Coronary artery (tissue), 2 donors: ENCODE results near the gene SYNGR1.

Experiments used
- DNase-seq: peaks from one replicate; pipeline ENCODE4 v3.0.0-alpha.2; 2017; ENCODE audit warnings: low spot score
- H3K27ac ChIP-seq, 2 donors: fragments of 200-600 bp; sonication (generic); one replicate each; pipeline ENCODE4 v1.5.1; 2016 to 2019
- H3K4me3 ChIP-seq: fragments of 200-600 bp; sonication (generic); 2 replicates; pipeline ENCODE4 v1.5.1; 2016; ENCODE audit warnings: mild to moderate bottlenecking, moderate library complexity
- CTCF ChIP-seq: fragments of 200-600 bp; sonication (generic); IDR thresholded peaks from one replicate; pipeline ENCODE4 v1.5.1; 2019; ENCODE audit warnings: antibody characterized with exemption

Gene SYNGR1

GRCh38 chr22:39349967-39350726 lies at the start of gene SYNGR1:
TSS of gene SYNGR1 (plus strand) at chr22:39349991. CDS start at chr22:39350011, 20 bp downstream.
- H3K4me3 ChIP-seq = peak within 1 kb of the TSS; percentile 87
- peak within 1 kb of the TSS in 1 of 2 donors; percentile 73 for H3K27ac ChIP-seq
- no peak for DNase-seq

DNA sequence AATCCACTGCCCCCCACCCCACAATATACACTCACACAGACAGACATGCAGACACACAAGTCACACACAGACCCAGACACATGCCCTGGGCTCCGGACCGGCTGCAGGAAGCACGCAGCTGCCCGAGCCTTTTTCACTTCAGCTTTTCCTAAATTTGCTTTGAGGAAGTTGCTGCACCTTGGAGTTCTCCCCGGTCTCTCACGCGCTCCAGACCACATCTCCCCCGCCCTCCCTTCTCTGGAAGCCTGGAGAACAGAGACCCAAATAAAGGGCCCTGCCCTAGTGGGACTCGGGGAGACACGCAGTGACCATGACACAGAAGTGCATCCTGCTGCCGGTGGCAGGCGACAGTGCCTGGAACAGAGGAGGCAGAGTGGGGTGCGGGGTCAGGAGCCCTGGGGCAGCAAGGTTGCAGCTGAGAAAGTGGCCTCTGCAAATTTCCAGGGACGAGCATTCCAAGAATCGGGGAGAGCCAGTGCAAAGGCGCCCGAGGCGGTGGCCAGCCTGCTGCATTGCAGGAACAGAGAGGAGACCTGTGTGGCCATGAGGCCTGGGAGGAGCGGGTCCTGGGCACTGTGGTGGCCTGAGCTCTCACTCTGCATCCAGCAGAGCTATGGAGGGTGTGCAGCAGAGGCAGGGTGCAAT lies 49.5 kb upstream of the SYNGR1 start:
- DNase-seq = no peak
- no peak for TF ChIP-seq CTCF
- peak overlapping the region; percentile 58 for H3K4me3 ChIP-seq
- peak overlapping the region in 1 of 2 donors; percentile 77 for H3K27ac ChIP-seq

More at GRCh38 chr22:39349967-39350726, at the start of gene SYNGR1:
- no peak for TF ChIP-seq CTCF

DNA sequence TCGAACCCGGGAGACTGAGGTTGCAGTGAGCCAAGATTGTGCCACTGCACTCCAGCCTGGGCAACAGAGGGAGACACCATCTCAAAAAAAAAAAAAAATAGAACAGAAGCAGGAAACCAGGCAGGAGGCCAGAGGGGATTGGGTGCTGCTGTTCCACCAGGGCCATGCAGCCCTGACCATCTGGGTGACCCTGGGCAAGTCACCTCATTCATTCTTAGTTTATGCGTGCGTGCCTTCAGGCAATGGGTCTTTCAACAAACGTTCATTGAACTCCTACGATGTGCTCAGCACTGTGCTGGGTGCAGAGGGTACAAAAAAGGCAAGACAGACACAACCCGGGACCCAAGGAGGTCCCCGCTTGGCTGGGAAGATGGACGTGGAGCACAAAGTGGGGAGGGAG lies 48.7 kb upstream of the SYNGR1 start:
- no peak for DNase-seq
- H3K4me3 ChIP-seq = no peak overlapping the region
- no peak overlapping the region for H3K27ac ChIP-seq
- TF ChIP-seq CTCF = no peak

- no peak for DNase-seq
- Histone ChIP-seq H3K27ac (no peak overlapping the region), H3K4me3 (no peak overlapping the region)
- no peak for TF ChIP-seq CTCF
Observed at GRCh38 chr22:39301926-39302325, 47.9 kb upstream of the SYNGR1 start.

DNA sequence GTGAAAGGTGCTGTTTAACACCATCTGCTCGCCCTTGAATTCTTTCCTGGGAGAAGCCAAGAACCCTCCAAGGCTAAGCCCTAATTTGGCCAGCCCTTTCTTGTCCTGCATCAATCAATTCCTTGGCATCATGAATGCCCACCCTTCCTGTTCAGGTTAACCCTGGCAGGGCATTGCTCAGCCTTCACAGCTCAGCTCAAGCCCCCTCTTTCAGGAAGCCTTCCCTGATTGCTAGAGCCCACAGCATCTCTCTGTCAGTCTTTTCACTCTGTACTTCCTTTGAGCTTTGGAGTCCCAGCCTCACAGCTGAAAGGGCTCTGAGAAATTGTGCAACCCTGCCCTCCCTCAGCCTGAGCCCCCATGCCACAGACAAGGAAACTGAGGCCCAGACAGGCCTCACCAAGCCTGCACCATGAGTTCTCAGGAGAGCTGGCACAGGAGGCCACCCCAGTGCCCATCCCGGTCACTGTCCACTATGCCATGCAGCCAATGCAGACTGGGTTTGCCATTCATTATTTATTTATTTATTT lies 47.3 kb upstream of the SYNGR1 start:
- DNase-seq = no peak
- Histone ChIP-seq H3K4me3 (no peak overlapping the region), H3K27ac (no peak overlapping the region)
- no peak for TF ChIP-seq CTCF

DNA sequence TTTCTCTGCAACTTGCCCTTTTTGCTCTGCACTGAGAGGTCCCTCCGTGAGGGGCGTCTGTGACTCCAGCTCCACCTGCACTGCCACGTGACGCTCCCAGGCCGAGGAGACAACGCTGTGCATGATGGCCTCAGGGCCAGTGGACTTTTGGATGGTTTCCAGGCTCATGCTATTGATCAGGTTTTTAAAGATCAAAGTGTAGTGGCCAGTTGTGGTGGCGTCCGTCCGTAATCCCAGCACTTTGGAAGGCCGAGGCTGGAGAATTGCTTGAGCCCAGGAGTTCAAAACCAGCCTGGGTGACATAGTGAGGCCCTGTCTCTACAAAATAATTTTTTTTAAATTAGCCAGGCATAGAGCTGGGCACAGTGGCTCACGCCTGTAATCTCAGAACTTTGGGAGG lies 46.4 kb upstream of the SYNGR1 start:
- TF ChIP-seq CTCF = no peak
- H3K4me3 ChIP-seq = no peak overlapping the region
- H3K27ac ChIP-seq = no peak overlapping the region
- DNase-seq = no peak
